Uterus (tissue), 4 donors: ENCODE results near the gene NASP. TPM values are rescaled to one million over a fixed set of nuclear protein-coding genes. Genes with fewer than 3 reads are reported as not detected.

ENCODE experiments used
- DNase-seq, 2 donors: peaks; one replicate each; pipeline ENCODE4 v3.0.0-alpha.2; 2019 to 2020
- H3K27ac ChIP-seq, 2 donors: fragments of 200-600 bp; sonication (generic); 1 replicate in 1 of 2; 2 replicates in 1 of 2; pipeline ENCODE4 v1.5.1; 2016 to 2018
- H3K27me3 ChIP-seq, 2 donors: fragments of 200-600 bp; sonication (generic); one replicate each; pipeline ENCODE4 v1.5.1; 2018 to 2019; ENCODE audit warnings: control low read depth in 1 of 2
- H3K36me3 ChIP-seq, 2 donors: fragments of 200-600 bp; sonication (generic); one replicate each; pipeline ENCODE4 v1.5.1; 2019; ENCODE audit warnings: control low read depth in 1 of 2
- H3K4me1 ChIP-seq, 2 donors: fragments of 200-600 bp; sonication (generic); one replicate each; pipeline ENCODE4 v1.5.1; 2018 to 2019; ENCODE audit warnings: control low read depth in 1 of 2
- H3K4me3 ChIP-seq, 2 donors: fragments of 200-600 bp; sonication (generic); 1 replicate in 1 of 2; 2 replicates in 1 of 2; pipeline ENCODE4 v1.5.1; 2018 to 2019; ENCODE audit warnings: mild to moderate bottlenecking in 1 of 2
- H3K9me3 ChIP-seq, 2 donors: fragments of 200-600 bp; sonication (generic); one replicate each; pipeline ENCODE4 v1.5.1; 2019; ENCODE audit warnings: control low read depth in 1 of 2
- POLR2A ChIP-seq, 2 donors: fragments of 450-650 bp; IDR thresholded peaks; one replicate each; pipeline ENCODE4 v1.6.1; 2016; ENCODE audit warnings: antibody characterized with exemption in 2 of 2, mild to moderate bottlenecking in 1 of 2, moderate library complexity in 1 of 2
- intact Hi-C: fragments of 100-400 bp; cut with DNase I; formaldehyde crosslinking; loops from one replicate; pipeline ENCODE4 v1.15.1; 2023; ENCODE audit warnings: low total_unique reads
- total RNA-seq, 4 donors: library from RNA; depleted of rRNA in 3 of 4; stranded (reverse); fragments of >200 nt in 3 of 4; gene quantifications; one replicate each; pipeline versions ENCODE4 v1.1.0 to v1.2.4, GENCODE V29; 2014 to 2023
- TF ChIP-seq, protein P1 (sequence below), 4 experiments: fragments of 200-600 bp in 2 of 4; fragments of 450-650 bp in 2 of 4; sonication (generic) in 2 of 4; IDR thresholded peaks; one replicate each; pipeline ENCODE4 v1.5.1; 2016 to 2019; ENCODE audit warnings: antibody characterized with exemption in 4 of 4, mild to moderate bottlenecking in 2 of 4, moderate library complexity in 1 of 4
- donor health status: DM: yes; HTN: yes; CAD: no.

The NASP gene
- total RNA-seq, 4 donors from 2014 or later, result 40.2 to 125 (median 81.0) TPM

DNA sequence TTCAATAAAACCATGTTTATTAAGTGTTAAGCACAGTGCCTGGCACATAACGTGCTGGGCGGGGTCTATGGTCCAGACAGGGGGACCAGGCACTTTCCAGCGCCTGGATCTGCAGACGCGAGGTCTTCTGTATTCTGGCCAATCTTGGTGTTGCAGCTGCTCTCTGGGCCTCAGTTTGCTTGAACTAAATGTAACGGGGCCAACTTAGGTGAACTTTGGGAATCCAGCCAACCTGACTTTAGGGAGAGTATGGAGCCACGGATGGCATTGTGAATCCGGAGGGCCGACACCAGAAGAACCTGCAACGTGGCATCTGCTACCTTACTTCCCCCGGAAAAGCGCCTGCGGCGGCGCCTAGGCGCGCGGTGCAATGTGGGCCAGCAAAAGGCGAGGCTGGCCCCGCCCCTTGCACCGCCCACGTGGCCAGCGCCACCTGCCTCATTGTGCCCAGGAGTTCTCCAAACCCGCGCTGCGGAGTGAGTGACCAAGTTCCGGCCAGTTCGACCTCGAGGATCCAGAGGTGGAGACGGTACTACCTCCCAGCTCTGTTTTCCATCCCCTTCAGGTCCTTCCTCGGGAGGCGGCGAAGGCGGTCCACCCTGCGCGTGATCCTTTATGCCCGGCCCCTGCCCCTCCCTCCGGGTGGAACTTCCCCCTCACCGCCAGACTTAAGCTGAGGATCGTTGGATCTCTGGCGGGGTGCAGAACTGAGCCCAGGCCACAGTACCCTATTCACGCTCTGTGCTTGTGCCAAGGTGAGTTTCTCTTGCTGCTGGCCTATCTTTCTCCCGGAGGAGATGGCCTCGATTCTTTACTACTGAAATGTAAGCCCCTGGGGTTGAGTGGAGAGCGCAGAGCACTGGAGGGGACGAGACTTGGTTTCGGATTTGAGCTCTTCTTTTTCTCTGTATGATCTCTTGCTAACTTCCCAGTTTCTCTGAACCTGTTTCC is 33.2 kb upstream of the NASP start, which contains the start of gene AKR1A1:
TSS of gene AKR1A1 (plus strand) at position 426 of the 951 bp plus-strand sequence. CDS start 10,969 bp downstream, outside the sequence.
- DNase-seq, result peak; percentile 81 to 85
- H3K27me3 ChIP-seq, result no peaks in the 10 kb centered on the region
- TF ChIP-seq, protein P1, sequence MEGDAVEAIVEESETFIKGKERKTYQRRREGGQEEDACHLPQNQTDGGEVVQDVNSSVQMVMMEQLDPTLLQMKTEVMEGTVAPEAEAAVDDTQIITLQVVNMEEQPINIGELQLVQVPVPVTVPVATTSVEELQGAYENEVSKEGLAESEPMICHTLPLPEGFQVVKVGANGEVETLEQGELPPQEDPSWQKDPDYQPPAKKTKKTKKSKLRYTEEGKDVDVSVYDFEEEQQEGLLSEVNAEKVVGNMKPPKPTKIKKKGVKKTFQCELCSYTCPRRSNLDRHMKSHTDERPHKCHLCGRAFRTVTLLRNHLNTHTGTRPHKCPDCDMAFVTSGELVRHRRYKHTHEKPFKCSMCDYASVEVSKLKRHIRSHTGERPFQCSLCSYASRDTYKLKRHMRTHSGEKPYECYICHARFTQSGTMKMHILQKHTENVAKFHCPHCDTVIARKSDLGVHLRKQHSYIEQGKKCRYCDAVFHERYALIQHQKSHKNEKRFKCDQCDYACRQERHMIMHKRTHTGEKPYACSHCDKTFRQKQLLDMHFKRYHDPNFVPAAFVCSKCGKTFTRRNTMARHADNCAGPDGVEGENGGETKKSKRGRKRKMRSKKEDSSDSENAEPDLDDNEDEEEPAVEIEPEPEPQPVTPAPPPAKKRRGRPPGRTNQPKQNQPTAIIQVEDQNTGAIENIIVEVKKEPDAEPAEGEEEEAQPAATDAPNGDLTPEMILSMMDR (IDR thresholded peaks at IDR 0.05), result peak in 1 of 4 experiments; percentile 19
- peak; percentile 29 to 60 for TF ChIP-seq POLR2A (IDR thresholded peaks at IDR 0.05)
- no peaks in the 10 kb centered on the region for H3K36me3 ChIP-seq
- no peaks in the 10 kb centered on the region for H3K4me1 ChIP-seq
- no peaks in the 10 kb centered on the region for H3K9me3 ChIP-seq
- intact Hi-C loops, result loop anchor here (10.0 kb wide), 1 partner anchor 624 kb away; the partner anchor contains the start of genes P3R3URF and TSPAN1
- peak within 1 kb of the TSS; percentile 81 to 93 for H3K27ac ChIP-seq
- peak within 1 kb of the TSS; percentile 54 to 81 for H3K4me3 ChIP-seq

- Histone ChIP-seq H3K27me3 (no peaks in the 10 kb centered on the region), H3K9me3 (no peaks in the 10 kb centered on the region), H3K4me3 (peak overlapping the region; percentile 54 to 81), H3K4me1 (no peaks in the 10 kb centered on the region), H3K27ac (peak overlapping the region; percentile 81 to 93), H3K36me3 (no peaks in the 10 kb centered on the region)
- intact Hi-C loops, result loop anchor here (10.0 kb wide), 1 partner anchor 623 kb away; the partner anchor contains the start of genes P3R3URF and TSPAN1
- no peak for DNase-seq
- TF ChIP-seq, protein P1 (IDR thresholded peaks at IDR 0.05), result no peak
- TF ChIP-seq POLR2A (IDR thresholded peaks at IDR 0.05), result no peak
Measured at GRCh38 chr1:45551684-45552083, 32.2 kb upstream of the NASP start.

- no peaks in the 10 kb centered on the region for H3K9me3 ChIP-seq
- H3K4me3 ChIP-seq, result no peak overlapping the region
- DNase-seq, result no peak
- no peaks in the 10 kb centered on the region for H3K4me1 ChIP-seq
- intact Hi-C loops, result loop anchor here (10.0 kb wide), 1 partner anchor 622 kb away; the partner anchor contains the start of genes P3R3URF and TSPAN1
- peak overlapping the region in 1 of 2 donors; percentile 30 for H3K27ac ChIP-seq
- H3K36me3 ChIP-seq, result no peaks in the 10 kb centered on the region
- no peaks in the 10 kb centered on the region for H3K27me3 ChIP-seq
- no peak for TF ChIP-seq POLR2A (IDR thresholded peaks at IDR 0.05)
- TF ChIP-seq, protein P1 (IDR thresholded peaks at IDR 0.05), result no peak
Measured at GRCh38 chr1:45552331-45552730, 31.5 kb upstream of the NASP start.

- H3K4me1 ChIP-seq, result no peaks in the 10 kb centered on the region
- no peaks in the 10 kb centered on the region for H3K9me3 ChIP-seq
- intact Hi-C loops, result loop anchor here (10.0 kb wide), 1 partner anchor 621 kb away; the partner anchor contains the start of genes P3R3URF and TSPAN1
- H3K4me3 ChIP-seq, result no peak overlapping the region
- no peak for DNase-seq
- H3K36me3 ChIP-seq, result no peaks in the 10 kb centered on the region
- H3K27me3 ChIP-seq, result no peaks in the 10 kb centered on the region
- H3K27ac ChIP-seq, result no peak overlapping the region
- TF ChIP-seq, protein P1 (IDR thresholded peaks at IDR 0.05), result no peak
- no peak for TF ChIP-seq POLR2A (IDR thresholded peaks at IDR 0.05)
Measured at GRCh38 chr1:45554198-45554597, 29.6 kb upstream of the NASP start.
